Pancreas (tissue), 10 donors: ENCODE measurements around the gene CHADL. TPM values are rescaled to one million over a fixed set of nuclear protein-coding genes. Genes with fewer than 3 reads are reported as not detected.

Experiments used
- ATAC-seq, 4 donors: fragments of 200-7000 bp; cut with Tn5 transposase; one replicate each; pipeline versions ENCODE4 v1.8.0 to v1.9.1; 2020; ENCODE audit warnings: mild to moderate bottlenecking in 4 of 4, moderate library complexity in 4 of 4
- DNase-seq, 6 donors: peaks; one replicate each; pipeline ENCODE4 v3.0.0-alpha.2; 2020
- FAIRE-seq: peaks from 2 replicates; lab custom pipeline; 2012; peaks lifted over from hg19 to GRCh38; lab: Jason Lieb, UNC
- H3K27ac ChIP-seq, 4 donors: fragments of 200-600 bp; sonication (generic); 1 replicate in 3 of 4; 2 replicates in 1 of 4; pipeline versions ENCODE4 v1.5.0 to v1.8.0; 2020
- H3K27me3 ChIP-seq, 4 donors: fragments of 200-600 bp; one replicate each; pipeline ENCODE4 v1.8.0; 2021
- H3K36me3 ChIP-seq, 3 donors: fragments of 200-600 bp; sonication (generic) in 1 of 3; one replicate each; pipeline versions ENCODE4 v1.5.0 to v1.8.0; 2020 to 2021
- H3K4me1 ChIP-seq, 3 donors: fragments of 200-600 bp; one replicate each; pipeline ENCODE4 v1.8.0; 2021
- H3K4me3 ChIP-seq, 4 donors: fragments of 200-600 bp; sonication (generic) in 2 of 4; one replicate each; pipeline versions ENCODE4 v1.5.0 to v1.8.0; 2020 to 2021
- H3K9me3 ChIP-seq, 4 donors: fragments of 200-600 bp; one replicate each; pipeline ENCODE4 v1.8.0; 2021
- WGBS, 2 donors: extraction: QIAGEN DNeasy Blood & Tissue Kit; methylation state at CpG; one replicate each; pipeline ENCODE4 v1.1.7; 2013; 5-methylcytosine and 5-hydroxymethylcytosine counted together
- intact Hi-C, 3 donors: fragments of 100-400 bp; cut with DNase I; formaldehyde crosslinking; loops; one replicate each; pipeline versions ENCODE4 v1.11.1 to v1.14.2; 2022
- polyA plus RNA-seq, 2 donors: library from polyadenylated mRNA; stranded (reverse); fragments of 200-250 nt; gene quantifications; one replicate each; pipeline ENCODE4 v1.2.3, GENCODE V29; 2013
- total RNA-seq, 6 donors: library from RNA; stranded (reverse); fragmentation: NEBNext Ultra II Directional in 4 of 6; extraction: Animal tissue kit (Norgen Biotek cat#: 25700) in 4 of 6; gene quantifications; one replicate each; pipeline versions ENCODE4 v1.2.1 to v1.2.4, GENCODE V29; 2021 to 2023
- TF ChIP-seq, protein P1 (sequence below), 4 donors: fragments of 200-600 bp; sonication (generic) in 3 of 4; IDR thresholded peaks; one replicate each; pipeline versions ENCODE4 v1.5.0 to v1.8.0; 2021; ENCODE audit warnings: antibody characterized with exemption in 4 of 4
- donor health status: healthy with polysubstance abuse.
- donor health status: DM: no; HTN: no; CAD: no; lungs with moderate emphysema.
- donor health status: DM: no; HTN: no; CAD: no.
- donor health status: control.
- donor health status: control.
- donor health status: Bipolar disorder and iron deficiency.
- donor health status: DM: yes; HTN: yes; CAD: no.
- donor health status: DM: no; HTN: no; CAD: no.
- donor health status: DM: no; HTN: no; CAD: no.
- donor health status: DM: yes; HTN: yes; CAD: no.

The CHADL gene
- total and polyA plus RNA-seq, 8 donors = 0.95 to 4.9 (median 2.2) TPM

DNA sequence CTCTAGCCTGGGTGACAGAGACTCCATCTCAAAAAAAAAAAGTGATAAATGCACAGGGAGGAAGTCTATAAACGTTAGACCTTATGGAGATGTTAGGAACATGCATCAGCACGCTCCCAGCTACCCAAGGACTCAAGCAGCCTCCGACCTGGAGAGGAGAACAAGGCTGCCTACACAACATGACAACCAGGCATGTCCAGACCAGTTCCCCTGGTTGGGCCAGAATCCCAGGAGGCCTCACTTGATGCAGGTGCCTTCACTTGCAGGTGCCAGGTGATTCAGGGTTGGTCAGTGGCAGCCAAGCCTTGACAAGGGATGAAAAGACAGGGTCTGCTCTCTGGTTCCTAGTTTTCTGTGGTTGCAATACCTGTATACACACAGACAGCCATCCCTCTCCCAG, 39.3 kb upstream of the CHADL start:
- no peaks in the 10 kb centered on the region for H3K9me3 ChIP-seq
- no peak for DNase-seq
- peak in 2 of 4 donors; percentile 34 to 35 for ATAC-seq
- H3K4me1 ChIP-seq = peaks cover 0 to 6% (median 4%) of the 10 kb centered on the region in 3 donors
- no peak overlapping the region for H3K27ac ChIP-seq
- FAIRE-seq = no peak
- peaks cover 0 to 25% (median 4%) of the 10 kb centered on the region in 3 donors for H3K36me3 ChIP-seq
- TF ChIP-seq, protein P1, sequence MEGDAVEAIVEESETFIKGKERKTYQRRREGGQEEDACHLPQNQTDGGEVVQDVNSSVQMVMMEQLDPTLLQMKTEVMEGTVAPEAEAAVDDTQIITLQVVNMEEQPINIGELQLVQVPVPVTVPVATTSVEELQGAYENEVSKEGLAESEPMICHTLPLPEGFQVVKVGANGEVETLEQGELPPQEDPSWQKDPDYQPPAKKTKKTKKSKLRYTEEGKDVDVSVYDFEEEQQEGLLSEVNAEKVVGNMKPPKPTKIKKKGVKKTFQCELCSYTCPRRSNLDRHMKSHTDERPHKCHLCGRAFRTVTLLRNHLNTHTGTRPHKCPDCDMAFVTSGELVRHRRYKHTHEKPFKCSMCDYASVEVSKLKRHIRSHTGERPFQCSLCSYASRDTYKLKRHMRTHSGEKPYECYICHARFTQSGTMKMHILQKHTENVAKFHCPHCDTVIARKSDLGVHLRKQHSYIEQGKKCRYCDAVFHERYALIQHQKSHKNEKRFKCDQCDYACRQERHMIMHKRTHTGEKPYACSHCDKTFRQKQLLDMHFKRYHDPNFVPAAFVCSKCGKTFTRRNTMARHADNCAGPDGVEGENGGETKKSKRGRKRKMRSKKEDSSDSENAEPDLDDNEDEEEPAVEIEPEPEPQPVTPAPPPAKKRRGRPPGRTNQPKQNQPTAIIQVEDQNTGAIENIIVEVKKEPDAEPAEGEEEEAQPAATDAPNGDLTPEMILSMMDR (IDR thresholded peaks at IDR 0.05) = no peak
- H3K4me3 ChIP-seq = no peak overlapping the region
- H3K27me3 ChIP-seq = no peaks in the 10 kb centered on the region
- intact Hi-C loops = loop anchor here in 1 of 3 donors (2.0 kb wide), 1 partner anchor 25 kb away; no protein-coding TSS in a partner anchor
- WGBS, 2 donors = 73 to 84% methylated on average over 3 of the region's 3 CpGs

DNA sequence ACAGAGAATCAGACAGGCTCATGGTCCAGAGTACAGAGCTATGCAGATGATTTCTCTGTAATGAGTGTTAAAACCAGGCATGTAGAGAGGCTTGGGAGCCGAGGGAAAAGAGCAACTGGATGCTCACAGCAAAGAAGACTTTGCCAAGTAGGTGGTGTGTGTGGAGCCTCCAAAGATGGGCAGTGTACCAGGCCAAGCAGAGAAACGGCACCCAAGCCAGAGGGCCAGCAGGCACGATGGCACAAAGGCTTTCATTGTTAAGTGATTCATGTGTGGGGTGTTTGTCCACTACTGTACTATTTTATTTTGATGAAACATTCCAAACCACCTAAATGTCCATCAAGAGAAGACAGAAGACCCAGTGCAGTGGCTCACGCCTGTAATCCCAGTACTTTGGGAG, 34.1 kb upstream of the CHADL start:
- DNase-seq (no peak), FAIRE-seq (no peak), ATAC-seq (no peak)
- intact Hi-C loops = no loop called here
- peaks cover 3 to 47% (median 10%) of the 10 kb centered on the region in 3 donors for H3K36me3 ChIP-seq
- no peaks in the 10 kb centered on the region for H3K9me3 ChIP-seq
- 70 to 74% methylated on average over 4 of the region's 4 CpGs for WGBS, 2 donors
- H3K27me3 ChIP-seq = no peaks in the 10 kb centered on the region
- no peaks in the 10 kb centered on the region for H3K4me1 ChIP-seq
- H3K4me3 ChIP-seq = no peak overlapping the region
- TF ChIP-seq, protein P1 (IDR thresholded peaks at IDR 0.05) = no peak
- no peak overlapping the region for H3K27ac ChIP-seq

- ATAC-seq (no peak), DNase-seq (no peak), FAIRE-seq (no peak)
- 96 to 97% methylated on average over 7 of the region's 7 CpGs for WGBS, 2 donors
- Histone ChIP-seq H3K9me3 (no peaks in the 10 kb centered on the region), H3K4me1 (no peaks in the 10 kb centered on the region), H3K27me3 (no peaks in the 10 kb centered on the region), H3K36me3 (peaks cover 3 to 44% (median 14%) of the 10 kb centered on the region in 3 donors), H3K27ac (no peak overlapping the region), H3K4me3 (no peak overlapping the region)
- intact Hi-C loops = no loop called here
- TF ChIP-seq, protein P1 (IDR thresholded peaks at IDR 0.05) = no peak
Observed at GRCh38 chr22:41273128-41273527, 32.4 kb upstream of the CHADL start.

DNA sequence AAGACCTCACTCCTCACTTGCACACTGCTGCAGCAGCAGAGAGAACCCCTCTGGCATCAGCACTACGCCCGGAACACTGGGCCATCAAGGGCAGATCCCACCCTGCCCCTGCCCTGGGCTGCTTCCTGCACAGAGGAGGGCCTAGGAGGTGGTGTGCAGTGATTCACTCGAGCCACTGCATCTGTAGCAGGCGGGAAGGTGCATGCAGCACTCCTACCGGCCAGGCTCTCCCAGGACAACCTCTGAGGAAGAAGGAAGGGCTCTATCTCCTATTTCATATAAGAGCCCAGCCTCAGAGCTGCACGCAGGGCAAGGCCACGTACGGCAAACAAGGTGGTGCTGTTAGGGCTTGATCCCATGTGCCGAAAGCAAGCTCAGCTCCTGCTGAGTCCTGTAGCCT, 31.1 kb upstream of the CHADL start:
- Histone ChIP-seq H3K9me3 (no peaks in the 10 kb centered on the region), H3K27me3 (no peaks in the 10 kb centered on the region), H3K4me3 (no peak overlapping the region), H3K36me3 (peaks cover 6 to 35% (median 19%) of the 10 kb centered on the region in 3 donors), H3K27ac (no peak overlapping the region), H3K4me1 (no peaks in the 10 kb centered on the region)
- TF ChIP-seq, protein P1 (IDR thresholded peaks at IDR 0.05) = no peak
- 91 to 93% methylated on average over 9 of the region's 9 CpGs for WGBS, 2 donors
- ATAC-seq (no peak), FAIRE-seq (no peak), DNase-seq (no peak)
- intact Hi-C loops = no loop called here

GRCh38 chr22:41267958-41268357, 27.2 kb upstream of the CHADL start:
- Histone ChIP-seq H3K27ac (no peak overlapping the region), H3K4me1 (no peaks in the 10 kb centered on the region), H3K4me3 (no peak overlapping the region), H3K36me3 (peaks cover 10 to 38% (median 22%) of the 10 kb centered on the region in 3 donors), H3K9me3 (no peaks in the 10 kb centered on the region), H3K27me3 (no peaks in the 10 kb centered on the region)
- WGBS, 2 donors = 96 to 97% methylated on average over 16 of the region's 16 CpGs
- intact Hi-C loops = no loop called here
- TF ChIP-seq, protein P1 (IDR thresholded peaks at IDR 0.05) = no peak
- FAIRE-seq (no peak), DNase-seq (no peak), ATAC-seq (no peak)
